Fibroblast of pulmonary artery (primary cell): ENCODE measurements around the gene CEP126.

Source experiments
- DNase-seq: peaks from one replicate; pipeline ENCODE4 v3.0.0-alpha.2; 2010; ENCODE audit warnings: low read depth
- H3K4me3 ChIP-seq: replicated peaks from 2 replicates; pipeline ENCODE4 v1.5.1; 2011; ENCODE audit warnings: low read depth, mild to moderate bottlenecking, control low read depth, low read length, moderate library complexity
- TF ChIP-seq, protein P1 (sequence below): IDR thresholded peaks from 2 replicates; pipeline ENCODE4 v1.5.1; 2011; ENCODE audit warnings: mild to moderate bottlenecking, control low read depth, low read length, inconsistent platforms; ENCODE audit errors: missing control alignments

The CEP126 gene

DNA sequence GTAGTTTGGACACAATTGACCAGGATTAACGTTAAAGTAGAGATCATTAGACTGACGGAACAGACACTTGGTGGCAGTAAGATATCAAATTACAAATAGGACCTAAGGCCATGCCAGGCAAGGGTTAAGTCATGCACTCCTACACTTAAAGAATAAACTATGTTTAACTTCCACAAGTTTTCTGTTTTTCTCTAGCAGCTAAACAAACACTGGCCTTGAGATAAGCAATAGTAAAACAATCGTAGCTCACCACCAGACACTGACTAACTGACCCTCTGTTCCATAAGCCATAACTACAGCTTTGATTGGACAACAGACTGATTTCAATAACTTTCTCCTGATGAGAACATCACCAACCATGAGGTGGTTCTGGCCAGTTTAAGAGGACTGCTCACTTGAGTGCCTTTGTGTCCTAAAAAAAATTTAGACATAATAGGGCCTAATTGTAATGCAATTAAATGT lies 2.0 kb upstream of the CEP126 start:
- no peak overlapping the region for H3K4me3 ChIP-seq
- TF ChIP-seq, protein P1, sequence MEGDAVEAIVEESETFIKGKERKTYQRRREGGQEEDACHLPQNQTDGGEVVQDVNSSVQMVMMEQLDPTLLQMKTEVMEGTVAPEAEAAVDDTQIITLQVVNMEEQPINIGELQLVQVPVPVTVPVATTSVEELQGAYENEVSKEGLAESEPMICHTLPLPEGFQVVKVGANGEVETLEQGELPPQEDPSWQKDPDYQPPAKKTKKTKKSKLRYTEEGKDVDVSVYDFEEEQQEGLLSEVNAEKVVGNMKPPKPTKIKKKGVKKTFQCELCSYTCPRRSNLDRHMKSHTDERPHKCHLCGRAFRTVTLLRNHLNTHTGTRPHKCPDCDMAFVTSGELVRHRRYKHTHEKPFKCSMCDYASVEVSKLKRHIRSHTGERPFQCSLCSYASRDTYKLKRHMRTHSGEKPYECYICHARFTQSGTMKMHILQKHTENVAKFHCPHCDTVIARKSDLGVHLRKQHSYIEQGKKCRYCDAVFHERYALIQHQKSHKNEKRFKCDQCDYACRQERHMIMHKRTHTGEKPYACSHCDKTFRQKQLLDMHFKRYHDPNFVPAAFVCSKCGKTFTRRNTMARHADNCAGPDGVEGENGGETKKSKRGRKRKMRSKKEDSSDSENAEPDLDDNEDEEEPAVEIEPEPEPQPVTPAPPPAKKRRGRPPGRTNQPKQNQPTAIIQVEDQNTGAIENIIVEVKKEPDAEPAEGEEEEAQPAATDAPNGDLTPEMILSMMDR, result no peak
- DNase-seq, result peak; percentile 82

DNA sequence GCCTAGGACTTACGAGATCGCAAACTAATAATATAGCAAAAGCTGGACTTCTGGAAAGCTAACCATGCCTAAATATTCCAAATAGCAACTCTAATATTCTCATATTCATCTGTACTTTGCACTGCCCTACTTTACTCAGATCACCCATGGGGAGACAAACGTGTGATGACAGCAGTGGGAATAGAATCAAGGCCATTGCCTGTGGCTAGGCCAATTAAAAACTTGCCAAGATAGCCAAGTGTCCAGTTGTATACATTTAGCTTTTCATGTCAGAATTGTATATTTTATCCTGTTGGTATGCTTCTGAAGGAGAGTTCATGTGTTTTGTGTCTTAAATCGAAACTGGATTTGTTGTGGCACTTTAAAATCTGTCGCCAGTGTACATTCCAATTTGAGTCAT lies 1.2 kb upstream of the CEP126 start:
- H3K4me3 ChIP-seq, result no peak overlapping the region
- DNase-seq, result no peak
- TF ChIP-seq, protein P1, result no peak

DNA sequence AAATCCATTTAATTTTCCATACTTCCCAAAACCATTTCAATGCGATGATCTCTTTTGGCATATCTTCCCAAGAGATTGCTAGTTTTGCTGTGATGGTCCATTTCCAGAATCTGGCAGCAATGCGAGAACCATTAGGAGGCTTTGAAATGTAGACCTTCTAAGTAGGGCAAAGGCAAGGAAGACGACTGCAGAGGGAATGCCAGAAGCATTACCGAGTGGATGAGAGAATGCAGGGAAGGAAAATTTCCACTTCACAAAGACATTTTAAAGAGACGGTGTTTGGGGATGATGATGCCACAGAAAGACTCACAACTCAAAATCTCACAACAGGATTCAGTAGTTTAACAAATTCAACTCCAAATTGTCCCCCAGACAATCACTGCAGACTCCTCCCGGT lies 471 bp upstream of the CEP126 start:
- TF ChIP-seq, protein P1, result no peak
- DNase-seq, result no peak
- H3K4me3 ChIP-seq, result peak overlapping the region; percentile 78

DNA sequence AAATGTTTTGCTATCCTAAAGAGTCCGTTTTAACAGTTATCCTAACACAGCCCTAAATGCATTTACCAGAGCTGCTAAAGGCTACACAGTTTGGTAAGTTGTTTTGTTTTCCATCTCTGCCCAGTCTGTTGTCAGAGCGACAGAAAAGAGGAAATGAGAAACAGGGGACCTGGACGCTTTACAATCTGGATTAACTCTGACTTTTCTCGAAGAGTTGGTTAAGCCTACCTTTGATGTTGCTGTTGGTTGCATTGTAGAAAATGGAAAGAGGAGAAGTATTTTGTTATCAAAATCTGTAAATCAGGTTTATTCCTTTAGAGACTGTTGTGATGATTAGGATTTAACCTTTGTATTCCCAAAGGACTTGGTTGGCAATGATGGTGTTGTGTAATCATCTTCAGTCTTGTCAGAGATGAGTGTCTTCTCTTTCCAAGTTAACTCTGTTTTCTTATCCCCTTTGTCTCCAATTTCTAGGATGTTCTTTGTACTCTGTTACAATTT lies 1.0 kb downstream of the CEP126 start:
- peak; percentile 75 for DNase-seq
- peak overlapping the region; percentile 78 for H3K4me3 ChIP-seq
- TF ChIP-seq, protein P1, result no peak

DNA sequence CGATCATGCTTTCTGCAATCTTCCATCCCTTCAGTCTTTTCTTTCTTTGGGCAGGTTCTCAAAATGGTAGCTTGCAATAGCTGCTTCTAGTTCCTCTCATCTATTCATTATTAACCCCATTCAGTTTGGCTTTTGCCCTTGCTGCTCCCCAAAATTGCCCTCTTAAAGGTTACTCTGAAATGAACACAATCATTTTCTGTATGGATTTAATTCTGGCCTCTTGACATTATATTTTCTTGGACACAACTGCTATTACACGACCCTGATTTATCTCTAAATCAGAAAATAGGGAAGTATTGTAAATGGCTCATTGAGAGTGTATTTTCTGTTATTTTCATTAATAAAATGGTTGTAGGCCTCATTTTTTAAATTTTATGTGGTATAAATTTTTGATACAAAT lies 1.6 kb downstream of the CEP126 start, which contains the start of gene ANGPTL5:
Gene ANGPTL5, minus strand, starts transcription at position 101 of the 400 bp plus-strand sequence. CDS start 8,613 bp downstream, outside the sequence.
- DNase-seq, result no peak
- H3K4me3 ChIP-seq, result peak within 1 kb of the TSS; percentile 78
- TF ChIP-seq, protein P1, result no peak

DNA sequence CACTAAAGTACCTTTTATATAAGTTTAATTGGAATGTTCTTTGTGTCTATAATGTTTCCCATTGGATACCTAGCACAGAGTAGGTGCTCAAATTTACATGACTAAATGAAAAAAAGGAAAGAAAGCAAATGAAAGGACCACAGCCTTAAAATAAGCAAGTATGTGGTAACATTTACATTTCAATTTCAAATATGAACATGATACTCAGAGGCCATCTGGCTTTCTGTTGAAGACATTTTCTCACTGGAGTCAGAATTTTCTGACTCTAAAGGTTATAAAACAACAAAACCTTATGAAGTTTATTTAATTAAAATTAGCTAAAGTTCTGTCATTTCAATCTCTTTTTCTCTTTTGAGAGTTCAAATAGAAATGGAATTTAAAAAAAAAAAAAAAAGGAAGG lies 2.4 kb downstream of the CEP126 start:
- no peak for DNase-seq
- TF ChIP-seq, protein P1, result no peak
- no peak overlapping the region for H3K4me3 ChIP-seq

DNA sequence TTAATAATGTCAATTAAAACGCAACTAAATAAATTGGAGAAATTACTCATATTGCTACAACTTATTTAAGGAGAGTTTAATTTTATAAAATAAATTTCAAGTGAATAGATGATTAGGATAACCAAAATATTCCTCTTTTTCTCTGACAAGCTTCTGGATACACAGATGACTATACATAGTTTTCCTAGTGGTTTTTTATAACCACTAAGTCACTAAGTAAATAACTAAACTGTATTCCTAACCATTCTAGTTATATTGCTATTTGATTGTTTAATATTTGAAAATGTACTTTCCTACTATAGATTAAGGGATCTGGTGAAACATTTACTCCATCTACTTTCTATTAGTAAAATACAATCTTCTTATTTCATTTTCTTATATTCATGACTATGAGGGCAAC lies 6.2 kb downstream of the CEP126 start:
- no peak overlapping the region for H3K4me3 ChIP-seq
- TF ChIP-seq, protein P1, result no peak
- DNase-seq, result no peak
